Measurements from ENCODE around the gene CTDSPL.
A peak's percentile ranks its signal among the peaks of the same experiment; 100 is the strongest.

GRCh38 chr3:38001456-38002081 is 139.9 kb downstream of the CTDSPL start:
- no peak for TF ChIP-seq TAF1 (IDR thresholded peaks at IDR 0.05; ENCODE audit: borderline replicate concordance, low read depth, low read length)
- no peak for TF ChIP-seq EZH2phosphoT487 (IDR thresholded peaks at IDR 0.05; ENCODE audit: borderline replicate concordance, low read depth)
- TF ChIP-seq, protein P1, sequence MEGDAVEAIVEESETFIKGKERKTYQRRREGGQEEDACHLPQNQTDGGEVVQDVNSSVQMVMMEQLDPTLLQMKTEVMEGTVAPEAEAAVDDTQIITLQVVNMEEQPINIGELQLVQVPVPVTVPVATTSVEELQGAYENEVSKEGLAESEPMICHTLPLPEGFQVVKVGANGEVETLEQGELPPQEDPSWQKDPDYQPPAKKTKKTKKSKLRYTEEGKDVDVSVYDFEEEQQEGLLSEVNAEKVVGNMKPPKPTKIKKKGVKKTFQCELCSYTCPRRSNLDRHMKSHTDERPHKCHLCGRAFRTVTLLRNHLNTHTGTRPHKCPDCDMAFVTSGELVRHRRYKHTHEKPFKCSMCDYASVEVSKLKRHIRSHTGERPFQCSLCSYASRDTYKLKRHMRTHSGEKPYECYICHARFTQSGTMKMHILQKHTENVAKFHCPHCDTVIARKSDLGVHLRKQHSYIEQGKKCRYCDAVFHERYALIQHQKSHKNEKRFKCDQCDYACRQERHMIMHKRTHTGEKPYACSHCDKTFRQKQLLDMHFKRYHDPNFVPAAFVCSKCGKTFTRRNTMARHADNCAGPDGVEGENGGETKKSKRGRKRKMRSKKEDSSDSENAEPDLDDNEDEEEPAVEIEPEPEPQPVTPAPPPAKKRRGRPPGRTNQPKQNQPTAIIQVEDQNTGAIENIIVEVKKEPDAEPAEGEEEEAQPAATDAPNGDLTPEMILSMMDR (IDR thresholded peaks at IDR 0.05), result peak; percentile 22
- no peak for TF ChIP-seq POLR2AphosphoS5 (IDR thresholded peaks at IDR 0.05; ENCODE audit: low read depth, low read length)
- TF ChIP-seq, protein P2, sequence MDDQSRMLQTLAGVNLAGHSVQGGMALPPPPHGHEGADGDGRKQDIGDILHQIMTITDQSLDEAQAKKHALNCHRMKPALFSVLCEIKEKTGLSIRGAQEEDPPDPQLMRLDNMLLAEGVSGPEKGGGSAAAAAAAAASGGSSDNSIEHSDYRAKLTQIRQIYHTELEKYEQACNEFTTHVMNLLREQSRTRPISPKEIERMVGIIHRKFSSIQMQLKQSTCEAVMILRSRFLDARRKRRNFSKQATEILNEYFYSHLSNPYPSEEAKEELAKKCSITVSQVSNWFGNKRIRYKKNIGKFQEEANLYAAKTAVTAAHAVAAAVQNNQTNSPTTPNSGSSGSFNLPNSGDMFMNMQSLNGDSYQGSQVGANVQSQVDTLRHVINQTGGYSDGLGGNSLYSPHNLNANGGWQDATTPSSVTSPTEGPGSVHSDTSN (IDR thresholded peaks at IDR 0.05), result no peak
- TF ChIP-seq RXRA (IDR thresholded peaks at IDR 0.05; ENCODE audit: borderline replicate concordance, low read depth), result no peak
- no peak for TF ChIP-seq GABPA (IDR thresholded peaks at IDR 0.05; ENCODE audit: low read depth)
- TF ChIP-seq RCOR1 (IDR thresholded peaks at IDR 0.05; ENCODE audit: low read length), result no peak
- TF ChIP-seq MAX (IDR thresholded peaks at IDR 0.05; ENCODE audit: low read depth), result no peak
- TF ChIP-seq NFIC (IDR thresholded peaks at IDR 0.05; ENCODE audit: borderline replicate concordance), result no peak
- TF ChIP-seq USF2 (IDR thresholded peaks at IDR 0.05; ENCODE audit: borderline replicate concordance, low read depth, low read length), result no peak

Measured in SK-N-SH (cell line).